AG04449 (cell line): Measurements from ENCODE around the gene C17orf100.

Source experiments
- CTCF ChIA-PET: fragments of 350-600 bp; formaldehyde crosslinking; extraction: SDS; loops from one replicate; lab custom pipeline; 2021; ENCODE audit warnings: antibody characterized with exemption; lab: Yijun Ruan, JAX
- POLR2A ChIA-PET: fragments of 400-600, 350-600 bp; formaldehyde crosslinking; extraction: SDS; loops from one replicate; lab custom pipeline; 2020; ENCODE audit warnings: antibody characterized with exemption, inconsistent platforms; lab: Yijun Ruan, JAX
- DNase-seq: peaks from one replicate; pipeline ENCODE4 v3.0.0-alpha.2; 2010; ENCODE audit warnings: low read depth, low spot score
- H3K4me3 ChIP-seq: 2 replicates; pipeline ENCODE4 v1.5.1; 2011; ENCODE audit warnings: low read depth, mild to moderate bottlenecking, control low read depth, low read length
- TF ChIP-seq, protein P1 (sequence below): IDR thresholded peaks from one replicate; pipeline ENCODE4 v1.5.1; 2011; ENCODE audit warnings: mild to moderate bottlenecking, moderate library complexity, low read length, control low read depth, inconsistent platforms; ENCODE audit not compliant: insufficient read depth; ENCODE audit errors: missing control alignments

Gene C17orf100

DNA sequence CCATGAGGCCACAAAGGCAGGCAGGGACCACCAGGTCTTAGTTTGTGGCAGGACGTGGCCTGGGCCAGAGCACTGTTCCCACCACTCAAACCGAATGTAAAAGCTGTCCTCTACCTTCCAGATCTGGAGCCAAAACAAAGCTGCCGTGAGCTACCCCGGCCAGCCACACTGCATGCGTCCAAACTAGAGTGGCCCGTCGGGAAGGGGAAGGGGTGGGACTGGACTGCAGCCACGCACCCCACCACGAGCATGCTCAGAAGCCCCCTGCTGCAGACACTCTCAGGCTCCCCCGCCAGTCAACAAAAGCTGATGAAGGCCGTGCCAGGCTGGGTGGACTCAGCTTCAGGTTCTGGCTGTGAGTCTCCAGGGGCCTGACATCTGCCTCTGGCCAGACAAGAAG is 46.4 kb downstream of the C17orf100 start:
- TF ChIP-seq, protein P1, sequence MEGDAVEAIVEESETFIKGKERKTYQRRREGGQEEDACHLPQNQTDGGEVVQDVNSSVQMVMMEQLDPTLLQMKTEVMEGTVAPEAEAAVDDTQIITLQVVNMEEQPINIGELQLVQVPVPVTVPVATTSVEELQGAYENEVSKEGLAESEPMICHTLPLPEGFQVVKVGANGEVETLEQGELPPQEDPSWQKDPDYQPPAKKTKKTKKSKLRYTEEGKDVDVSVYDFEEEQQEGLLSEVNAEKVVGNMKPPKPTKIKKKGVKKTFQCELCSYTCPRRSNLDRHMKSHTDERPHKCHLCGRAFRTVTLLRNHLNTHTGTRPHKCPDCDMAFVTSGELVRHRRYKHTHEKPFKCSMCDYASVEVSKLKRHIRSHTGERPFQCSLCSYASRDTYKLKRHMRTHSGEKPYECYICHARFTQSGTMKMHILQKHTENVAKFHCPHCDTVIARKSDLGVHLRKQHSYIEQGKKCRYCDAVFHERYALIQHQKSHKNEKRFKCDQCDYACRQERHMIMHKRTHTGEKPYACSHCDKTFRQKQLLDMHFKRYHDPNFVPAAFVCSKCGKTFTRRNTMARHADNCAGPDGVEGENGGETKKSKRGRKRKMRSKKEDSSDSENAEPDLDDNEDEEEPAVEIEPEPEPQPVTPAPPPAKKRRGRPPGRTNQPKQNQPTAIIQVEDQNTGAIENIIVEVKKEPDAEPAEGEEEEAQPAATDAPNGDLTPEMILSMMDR: no peak
- no peak for DNase-seq
- ChIA-PET CTCF (interaction anchor here (1.2 kb wide), 1 partner anchor 145 kb away, joined by 4 read pairs; no protein-coding TSS in a partner anchor), POLR2A (no interaction called here)
- H3K4me3 ChIP-seq: no peak overlapping the region

DNA sequence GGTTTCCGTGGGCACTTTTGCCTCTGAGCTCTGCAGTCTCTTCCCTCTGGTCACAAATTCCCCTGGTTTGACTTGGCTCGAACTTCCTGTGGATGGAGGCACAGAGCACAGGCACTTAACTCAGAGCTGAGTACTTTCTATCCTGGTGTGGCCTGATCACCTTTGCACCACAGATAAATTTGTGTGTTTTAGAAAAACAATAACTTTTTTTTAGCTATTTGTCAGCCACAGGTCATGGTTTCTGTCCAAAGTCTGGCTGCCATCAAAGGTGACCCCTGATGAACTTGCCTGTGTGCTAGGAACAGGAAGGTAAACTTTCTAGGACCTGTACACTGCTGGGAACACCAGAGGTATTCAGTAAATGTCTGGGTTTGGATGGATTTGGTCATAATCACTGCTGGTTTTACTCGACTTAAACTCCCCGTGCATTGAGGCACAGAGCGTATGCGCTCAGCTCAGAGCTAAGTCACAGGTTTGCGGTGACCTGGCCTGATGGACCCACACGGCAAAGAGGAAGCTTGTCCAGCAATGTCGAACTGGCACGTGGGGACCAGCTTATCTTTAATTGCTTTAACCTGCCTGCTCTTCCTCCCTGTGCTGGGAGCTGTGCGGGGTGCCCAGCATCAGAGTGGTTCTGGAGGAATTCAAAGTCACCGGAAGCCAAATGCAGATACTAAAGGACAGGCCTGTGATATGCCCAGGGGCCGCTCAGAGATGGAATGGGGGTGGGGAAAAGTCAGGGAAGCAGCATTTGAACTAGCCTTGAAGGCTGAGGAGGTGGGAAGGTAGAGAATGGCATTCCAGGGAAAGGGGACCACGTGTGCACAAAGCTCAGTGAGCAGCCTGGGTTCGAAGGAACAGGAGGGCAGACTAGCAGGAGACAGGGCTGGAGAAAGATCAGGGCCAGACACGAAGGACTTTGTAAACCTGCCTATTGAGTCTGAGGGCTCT is 48.7 kb downstream of the C17orf100 start:
- TF ChIP-seq, protein P1: no peak
- ChIA-PET CTCF (interaction anchor here (0.9 to 1.5 kb wide), 3 partner anchors 30 to 142 kb away, joined by 3 to 6 read pairs (median 3); no protein-coding TSS in a partner anchor), POLR2A (no interaction called here)
- no peak overlapping the region for H3K4me3 ChIP-seq
- no peak for DNase-seq

DNA sequence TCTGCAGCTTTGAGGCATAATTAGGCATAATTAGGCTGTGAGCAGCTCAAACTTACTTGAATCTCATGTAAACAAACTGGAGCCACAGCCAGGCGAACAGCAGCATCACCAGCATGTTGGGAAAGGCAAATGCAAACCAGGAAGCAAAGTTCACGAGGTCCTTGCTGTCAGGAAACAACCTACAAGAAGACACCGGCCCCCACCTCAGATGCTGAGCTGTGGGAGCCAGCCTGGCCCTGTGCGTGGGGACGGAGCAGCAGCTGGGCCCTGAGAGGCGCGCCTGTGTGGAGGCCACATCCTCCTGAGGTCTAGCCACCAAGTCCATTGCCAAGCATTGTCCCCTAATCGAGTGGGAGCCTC is 49.4 kb downstream of the C17orf100 start:
- no peak overlapping the region for H3K4me3 ChIP-seq
- no peak for DNase-seq
- TF ChIP-seq, protein P1: no peak
- CTCF ChIA-PET: interaction anchor here (1.1 to 1.5 kb wide), 2 partner anchors 31 to 141 kb away, joined by 3 to 6 read pairs; no protein-coding TSS in a partner anchor
- POLR2A ChIA-PET: no interaction called here

DNA sequence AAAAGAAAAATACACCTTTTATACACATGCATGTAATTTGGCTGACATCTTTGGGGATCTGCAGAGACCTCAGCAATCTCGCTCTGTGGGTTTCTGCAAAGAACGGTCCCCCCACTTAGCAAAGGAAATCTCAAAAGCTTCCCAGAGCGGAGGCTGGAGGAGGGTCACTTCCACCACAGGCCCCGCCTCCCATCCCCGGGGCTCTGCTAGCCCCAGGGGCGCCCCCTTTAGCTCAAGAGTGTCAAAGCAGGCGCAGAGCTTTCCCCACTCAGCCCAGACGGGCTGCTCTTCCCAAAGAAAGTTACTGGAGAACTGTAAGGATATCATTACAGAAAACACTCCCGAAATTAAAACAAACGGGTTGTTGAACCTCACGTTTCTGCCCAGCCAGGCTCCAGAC is 50.2 kb downstream of the C17orf100 start:
- no peak for DNase-seq
- TF ChIP-seq, protein P1: peak; percentile 34
- no peak overlapping the region for H3K4me3 ChIP-seq
- ChIA-PET POLR2A (no interaction called here), CTCF (interaction anchor here (0.7 to 1.2 kb wide), 2 partner anchors 16 to 23 kb away, joined by 3 to 4 read pairs; no protein-coding TSS in a partner anchor)

DNA sequence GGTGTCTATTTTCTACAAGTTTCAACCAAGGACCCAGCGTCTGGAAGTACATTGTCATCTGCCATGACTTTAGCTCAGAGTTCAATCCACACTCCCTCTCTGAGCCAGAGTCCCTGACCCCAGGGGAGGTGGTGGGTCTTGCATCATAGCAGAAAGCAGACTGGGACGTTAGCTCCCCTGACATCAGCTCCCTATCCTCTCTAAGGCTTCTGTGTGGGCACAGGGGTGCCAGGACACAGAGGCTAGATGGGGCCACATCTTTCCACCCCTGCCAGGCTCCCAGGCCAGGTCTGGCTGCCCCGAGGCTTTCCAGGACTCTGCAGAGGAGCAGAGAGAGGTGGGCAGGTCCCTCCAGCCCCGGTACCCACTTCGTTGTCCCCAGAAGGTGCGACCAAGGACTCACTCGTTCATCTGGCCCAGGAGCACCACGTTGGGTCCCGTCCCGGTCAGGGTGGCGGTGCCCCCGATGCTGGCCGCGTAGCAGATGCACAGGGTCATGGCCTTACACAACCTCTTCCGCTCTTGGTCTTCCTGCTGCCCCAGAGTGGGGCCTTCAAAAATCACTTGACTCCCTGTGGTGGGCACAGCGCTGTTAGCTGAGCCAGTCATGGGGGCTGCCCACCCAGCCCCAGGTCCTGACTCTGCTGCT is 51.1 kb downstream of the C17orf100 start:
- CTCF ChIA-PET: interaction anchor here (1.2 kb wide), 1 partner anchor 24 kb away, joined by 4 read pairs; no protein-coding TSS in a partner anchor
- POLR2A ChIA-PET: no interaction called here

More for the DNA sequence above, 51.1 kb downstream of the C17orf100 start:
- TF ChIP-seq, protein P1: no peak
- no peak for DNase-seq
- H3K4me3 ChIP-seq: no peak overlapping the region
